ENCODE measurements around the gene CD320. TPM values are rescaled to one million over a fixed set of nuclear protein-coding genes. Genes with fewer than 3 reads are reported as not detected.
A peak's percentile ranks its signal among the peaks of the same experiment; 100 is the strongest.

The CD320 gene
- total and polyA plus RNA-seq, 12 donors = 12.0 to 129 (median 57.1) TPM

DNA sequence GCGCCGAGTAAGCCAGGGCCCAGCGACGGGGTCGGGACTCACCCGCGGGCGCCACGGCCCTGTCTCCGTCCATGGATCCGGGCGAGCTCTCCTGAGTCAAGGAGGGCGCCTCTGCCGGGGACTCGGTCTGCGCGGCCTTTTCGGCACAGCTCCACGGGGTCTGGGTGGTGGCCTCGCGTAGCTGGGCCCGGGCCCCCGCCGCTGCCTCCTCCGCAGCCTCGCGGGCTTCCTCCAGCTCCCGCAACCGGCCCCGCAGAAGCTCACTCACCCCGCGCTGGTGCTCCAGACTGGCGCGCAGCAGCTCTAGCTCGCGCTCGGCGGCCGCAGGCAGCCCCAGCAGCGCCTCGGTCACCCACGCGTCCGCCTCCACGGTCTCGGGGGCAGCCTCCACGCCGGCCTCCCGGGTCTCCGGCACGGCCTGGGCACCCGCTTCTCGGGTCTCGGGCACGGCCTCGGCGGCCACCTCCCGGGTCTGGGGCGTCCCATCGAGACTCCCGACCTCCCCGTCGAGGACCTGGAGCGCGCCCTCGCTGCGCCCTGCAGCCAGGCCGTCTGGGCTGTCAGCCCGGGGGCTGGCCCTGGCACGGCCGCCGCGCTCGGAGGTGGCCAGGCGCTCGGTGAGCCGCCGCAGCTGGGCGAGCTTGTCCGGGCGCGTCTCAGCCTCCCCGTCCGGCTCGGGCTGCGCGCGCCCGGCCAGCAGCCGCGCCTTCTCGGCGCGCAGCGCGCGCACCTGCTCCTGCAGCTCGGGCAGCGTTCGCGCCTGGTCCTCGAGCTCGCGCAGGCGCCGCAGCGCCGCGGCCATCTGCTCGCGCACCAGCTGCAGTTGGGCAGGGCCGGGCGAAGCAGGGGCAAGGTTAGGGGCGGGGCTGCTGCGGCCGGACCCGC is 26.5 kb upstream of the CD320 start:
- Histone ChIP-seq H3K4me1 (replicated peaks in 1 of 2) (peaks cover 0 to 9% of the 10 kb centered on the region in 2 donors), H3K27ac (no peak overlapping the region), H3K9me3 (replicated peaks in 1 of 3) (no peaks in the 10 kb centered on the region), H3K4me3 (peak overlapping the region in 1 of 4 donors; percentile 46), H3K27me3 (peaks cover 31% of the 10 kb centered on the region), H3K36me3 (replicated peaks in 1 of 2) (no peaks in the 10 kb centered on the region)
- WGBS, 4 donors = 7 to 12% (median 10%) methylated on average over 20 to 117 of the region's 117 CpGs; no CpG with 5 or more reads in 1 of the 4 donors
- DNase-seq = peak in 2 of 7 donors; percentile 21 to 55
- intact Hi-C loops (cut with DNase I) = no loop called here
- TF ChIP-seq, protein P1, sequence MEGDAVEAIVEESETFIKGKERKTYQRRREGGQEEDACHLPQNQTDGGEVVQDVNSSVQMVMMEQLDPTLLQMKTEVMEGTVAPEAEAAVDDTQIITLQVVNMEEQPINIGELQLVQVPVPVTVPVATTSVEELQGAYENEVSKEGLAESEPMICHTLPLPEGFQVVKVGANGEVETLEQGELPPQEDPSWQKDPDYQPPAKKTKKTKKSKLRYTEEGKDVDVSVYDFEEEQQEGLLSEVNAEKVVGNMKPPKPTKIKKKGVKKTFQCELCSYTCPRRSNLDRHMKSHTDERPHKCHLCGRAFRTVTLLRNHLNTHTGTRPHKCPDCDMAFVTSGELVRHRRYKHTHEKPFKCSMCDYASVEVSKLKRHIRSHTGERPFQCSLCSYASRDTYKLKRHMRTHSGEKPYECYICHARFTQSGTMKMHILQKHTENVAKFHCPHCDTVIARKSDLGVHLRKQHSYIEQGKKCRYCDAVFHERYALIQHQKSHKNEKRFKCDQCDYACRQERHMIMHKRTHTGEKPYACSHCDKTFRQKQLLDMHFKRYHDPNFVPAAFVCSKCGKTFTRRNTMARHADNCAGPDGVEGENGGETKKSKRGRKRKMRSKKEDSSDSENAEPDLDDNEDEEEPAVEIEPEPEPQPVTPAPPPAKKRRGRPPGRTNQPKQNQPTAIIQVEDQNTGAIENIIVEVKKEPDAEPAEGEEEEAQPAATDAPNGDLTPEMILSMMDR (IDR thresholded peaks at IDR 0.05) = no peak
- no peak for TF ChIP-seq POLR2A (IDR thresholded peaks at IDR 0.05)

DNA sequence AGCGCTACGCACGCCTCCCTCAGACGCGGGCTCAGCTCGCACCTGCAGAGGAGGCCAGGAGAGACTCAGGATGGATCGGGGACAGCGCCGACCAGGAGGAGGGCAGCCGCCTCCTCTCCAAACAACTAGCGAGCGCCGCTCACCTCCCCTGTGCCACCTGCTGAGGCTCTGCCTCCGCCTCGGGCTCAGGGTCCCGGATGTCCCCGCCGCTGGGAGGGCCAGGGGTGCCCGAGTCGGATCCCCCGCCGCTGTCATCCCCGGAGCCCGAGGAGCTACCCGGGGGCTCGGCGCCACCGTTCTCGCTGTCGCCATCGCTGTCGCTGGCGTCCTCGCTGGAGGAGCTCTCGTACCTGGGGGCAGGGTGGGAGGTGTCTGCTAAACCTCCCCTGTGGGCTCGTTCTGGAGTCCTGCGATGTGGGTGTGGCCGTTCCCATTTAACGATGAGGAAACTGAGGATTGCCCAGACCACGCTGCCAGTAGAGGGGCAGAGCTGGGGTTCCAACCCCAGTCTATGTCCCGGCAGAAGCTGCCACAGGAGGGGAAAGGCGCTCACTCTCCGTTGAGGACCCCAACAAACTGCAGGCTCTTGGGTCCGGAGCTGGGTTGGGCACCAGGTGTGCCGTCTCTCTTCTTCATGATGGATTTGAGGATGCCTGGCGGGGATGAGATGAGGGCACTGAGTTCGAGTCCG is 25.8 kb upstream of the CD320 start:
- 24 to 44% (median 33%) methylated on average over 1 to 48 of the region's 48 CpGs for WGBS, 4 donors
- no peak overlapping the region for H3K4me3 ChIP-seq

DNA sequence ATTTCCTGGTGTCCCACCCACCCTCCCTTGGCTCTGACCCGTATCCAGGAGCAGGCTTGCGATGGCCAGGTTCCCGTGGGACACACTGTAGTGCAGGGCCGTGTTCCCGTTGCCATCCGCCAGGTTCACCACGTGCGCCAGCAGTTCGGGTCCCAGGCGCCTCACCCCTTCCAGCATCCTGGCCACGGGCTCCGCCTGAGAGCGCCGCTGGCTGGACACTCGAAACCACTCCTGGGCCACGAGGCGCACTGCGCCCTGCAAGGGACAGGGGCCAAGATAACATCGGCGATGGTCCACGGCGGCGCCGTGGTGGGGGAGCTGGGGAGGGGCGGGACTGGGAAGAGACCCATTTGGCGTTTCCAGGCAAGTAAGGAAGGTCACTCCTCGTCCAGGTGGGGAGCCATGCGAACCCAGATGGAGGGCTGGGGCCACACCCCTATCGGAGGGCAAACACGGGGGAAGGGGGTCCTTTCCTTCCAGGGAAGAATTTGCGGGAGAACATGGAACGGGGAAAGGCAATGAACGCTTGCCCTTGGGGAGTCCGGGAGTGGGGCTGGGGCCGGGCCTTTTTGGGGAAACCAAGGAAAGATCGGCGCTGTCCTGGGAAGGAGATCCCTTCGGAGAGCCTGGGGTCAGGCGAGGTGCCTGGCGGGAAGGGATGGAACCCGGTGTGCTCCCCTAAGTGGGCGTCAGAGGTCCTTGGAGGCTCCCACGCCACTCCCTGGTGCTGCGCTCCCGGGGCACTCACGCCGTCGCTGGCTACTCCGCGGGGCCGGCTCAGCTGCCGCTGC is 25.0 kb upstream of the CD320 start:
- Histone ChIP-seq H3K4me1 (replicated peaks in 1 of 2) (peaks cover 0 to 9% of the 10 kb centered on the region in 2 donors), H3K27me3 (peaks cover 31% of the 10 kb centered on the region), H3K4me3 (no peak overlapping the region), H3K27ac (no peak overlapping the region), H3K9me3 (replicated peaks in 1 of 3) (no peaks in the 10 kb centered on the region), H3K36me3 (replicated peaks in 1 of 2) (no peaks in the 10 kb centered on the region)
- WGBS, 4 donors = 18 to 29% (median 25%) methylated on average over 14 to 52 of the region's 52 CpGs
- DNase-seq = no peak
- TF ChIP-seq, protein P1 (IDR thresholded peaks at IDR 0.05) = no peak
- no peak for TF ChIP-seq POLR2A (IDR thresholded peaks at IDR 0.05)
- intact Hi-C loops (cut with DNase I) = no loop called here

More for the DNA sequence above, 25.8 kb upstream of the CD320 start:
- intact Hi-C loops (cut with DNase I) = no loop called here
- H3K4me1 ChIP-seq (replicated peaks in 1 of 2) = peaks cover 0 to 9% of the 10 kb centered on the region in 2 donors
- no peak overlapping the region for H3K27ac ChIP-seq
- no peaks in the 10 kb centered on the region for H3K9me3 ChIP-seq (replicated peaks in 1 of 3)
- peaks cover 31% of the 10 kb centered on the region for H3K27me3 ChIP-seq
- no peak for TF ChIP-seq POLR2A (IDR thresholded peaks at IDR 0.05)
- TF ChIP-seq, protein P1 (IDR thresholded peaks at IDR 0.05) = no peak
- no peaks in the 10 kb centered on the region for H3K36me3 ChIP-seq (replicated peaks in 1 of 2)
- no peak for DNase-seq
